Pancreas (tissue), 10 donors: ENCODE data around the gene CELF2. TPM values are rescaled to one million over a fixed set of nuclear protein-coding genes. Genes with fewer than 3 reads are reported as not detected.

ENCODE experiments used
- ATAC-seq, 4 donors: fragments of 200-7000 bp; cut with Tn5 transposase; one replicate each; pipeline versions ENCODE4 v1.8.0 to v1.9.1; 2020; ENCODE audit warnings: mild to moderate bottlenecking in 4 of 4, moderate library complexity in 4 of 4
- DNase-seq, 6 donors: peaks; one replicate each; pipeline ENCODE4 v3.0.0-alpha.2; 2020
- FAIRE-seq: peaks from 2 replicates; lab custom pipeline; 2012; peaks lifted over from hg19 to GRCh38; lab: Jason Lieb, UNC
- H3K27ac ChIP-seq, 4 donors: fragments of 200-600 bp; sonication (generic); 1 replicate in 3 of 4; 2 replicates in 1 of 4; pipeline versions ENCODE4 v1.5.0 to v1.8.0; 2020
- H3K27me3 ChIP-seq, 4 donors: fragments of 200-600 bp; one replicate each; pipeline ENCODE4 v1.8.0; 2021
- H3K36me3 ChIP-seq, 3 donors: fragments of 200-600 bp; sonication (generic) in 1 of 3; one replicate each; pipeline versions ENCODE4 v1.5.0 to v1.8.0; 2020 to 2021
- H3K4me1 ChIP-seq, 3 donors: fragments of 200-600 bp; one replicate each; pipeline ENCODE4 v1.8.0; 2021
- H3K4me3 ChIP-seq, 4 donors: fragments of 200-600 bp; sonication (generic) in 2 of 4; one replicate each; pipeline versions ENCODE4 v1.5.0 to v1.8.0; 2020 to 2021
- H3K9me3 ChIP-seq, 4 donors: fragments of 200-600 bp; one replicate each; pipeline ENCODE4 v1.8.0; 2021
- CTCF ChIP-seq, 4 donors: fragments of 200-600 bp; sonication (generic) in 3 of 4; IDR thresholded peaks; one replicate each; pipeline versions ENCODE4 v1.5.0 to v1.8.0; 2021; ENCODE audit warnings: antibody characterized with exemption in 4 of 4
- WGBS, 2 donors: extraction: QIAGEN DNeasy Blood & Tissue Kit; methylation state at CpG; one replicate each; pipeline ENCODE4 v1.1.7; 2013; 5-methylcytosine and 5-hydroxymethylcytosine counted together
- intact Hi-C, 3 donors: fragments of 100-400 bp; cut with DNase I; formaldehyde crosslinking; loops; one replicate each; pipeline versions ENCODE4 v1.11.1 to v1.14.2; 2022
- polyA plus RNA-seq, 2 donors: library from polyadenylated mRNA; stranded (reverse); fragments of 200-250 nt; gene quantifications; one replicate each; pipeline ENCODE4 v1.2.3, GENCODE V29; 2013
- total RNA-seq, 6 donors: library from RNA; stranded (reverse); fragmentation: NEBNext Ultra II Directional in 4 of 6; extraction: Animal tissue kit (Norgen Biotek cat#: 25700) in 4 of 6; gene quantifications; one replicate each; pipeline versions ENCODE4 v1.2.1 to v1.2.4, GENCODE V29; 2021 to 2023
- donor health status: healthy with polysubstance abuse.
- donor health status: DM: no; HTN: no; CAD: no; lungs with moderate emphysema.
- donor health status: DM: no; HTN: no; CAD: no.
- donor health status: control.
- donor health status: control.
- donor health status: Bipolar disorder and iron deficiency.
- donor health status: DM: yes; HTN: yes; CAD: no.
- donor health status: DM: no; HTN: no; CAD: no.
- donor health status: DM: no; HTN: no; CAD: no.
- donor health status: DM: yes; HTN: yes; CAD: no.

CELF2 gene
- total and polyA plus RNA-seq, 8 donors: 1.2 to 11.7 (median 2.2) TPM

GRCh38 chr10:11382187-11382586 lies 364.5 kb downstream of the CELF2 start:
- DNase-seq (no peak), FAIRE-seq (no peak), ATAC-seq (no peak)
- Histone ChIP-seq H3K27ac (no peak overlapping the region), H3K36me3 (no peaks in the 10 kb centered on the region), H3K27me3 (no peaks in the 10 kb centered on the region), H3K4me1 (no peaks in the 10 kb centered on the region), H3K9me3 (no peaks in the 10 kb centered on the region), H3K4me3 (no peak overlapping the region)
- intact Hi-C loops: no loop called here
- no peak for TF ChIP-seq CTCF (IDR thresholded peaks at IDR 0.05)
- WGBS, 2 donors: 75 to 80% methylated on average over 10 of the region's 10 CpGs

GRCh38 chr10:11386044-11386443 lies 368.4 kb downstream of the CELF2 start:
- Histone ChIP-seq H3K4me3 (no peak overlapping the region), H3K27ac (no peak overlapping the region), H3K36me3 (no peaks in the 10 kb centered on the region), H3K27me3 (no peaks in the 10 kb centered on the region), H3K4me1 (no peaks in the 10 kb centered on the region), H3K9me3 (no peaks in the 10 kb centered on the region)
- WGBS, 2 donors: 61 to 68% methylated on average over 8 of the region's 8 CpGs
- DNase-seq: no peak
- ATAC-seq: no peak
- no peak for FAIRE-seq
- intact Hi-C loops: no loop called here
- no peak for TF ChIP-seq CTCF (IDR thresholded peaks at IDR 0.05)
